GM12878 (cell line): ENCODE results near the gene CAMKMT. TPM values are rescaled to one million over a fixed set of nuclear protein-coding genes. Genes with fewer than 3 reads are reported as not detected.
A peak's percentile ranks its signal among the peaks of the same experiment; 100 is the strongest.

Experiments used
- BACH1 ChIP-seq: fragments of 450-650 bp; IDR thresholded peaks from 2 replicates; pipeline ENCODE4 v1.6.1; 2017; ENCODE audit warnings: mild to moderate bottlenecking, borderline replicate concordance
- BMI1 ChIP-seq: fragments of 450-650 bp; IDR thresholded peaks from 2 replicates; pipeline ENCODE4 v1.6.1; 2016; ENCODE audit warnings: mild to moderate bottlenecking, moderate library complexity, borderline replicate concordance
- CBX5 ChIP-seq: sonication (generic); IDR thresholded peaks from 2 replicates; pipeline ENCODE4 v1.6.1; 2016; ENCODE audit warnings: low read depth, moderate library complexity, mild to moderate bottlenecking, inconsistent platforms
- CHD2 ChIP-seq: IDR thresholded peaks from 2 replicates; pipeline ENCODE4 v1.6.1; 2011; ENCODE audit warnings: low read depth, low read length, improper control_type of control experiment, borderline replicate concordance
- CREB1 ChIP-seq: IDR thresholded peaks from 2 replicates; pipeline ENCODE4 v1.6.1; 2012; ENCODE audit warnings: low read depth, mild to moderate bottlenecking, inconsistent platforms
- EZH2 ChIP-seq: IDR thresholded peaks from 2 replicates; pipeline ENCODE4 v1.6.1; 2012; ENCODE audit warnings: low read depth, mild to moderate bottlenecking, control low read depth, inconsistent platforms, low read length, borderline replicate concordance; ENCODE audit not compliant: control insufficient read depth
- GABPA ChIP-seq: IDR thresholded peaks from 2 replicates; pipeline ENCODE4 v1.6.1; 2014; ENCODE audit warnings: antibody characterized with exemption, low read depth, mild to moderate bottlenecking, inconsistent platforms
- HDAC6 ChIP-seq: fragments of 200-600 bp; sonication (generic); IDR thresholded peaks from one replicate; pipeline ENCODE4 v1.8.0; 2017; ENCODE audit warnings: antibody characterized with exemption; ENCODE audit not compliant: unreplicated experiment
- LARP7 ChIP-seq: fragments of 450-650 bp; IDR thresholded peaks from 2 replicates; pipeline ENCODE4 v1.6.1; 2017; ENCODE audit warnings: mild to moderate bottlenecking
- MYB ChIP-seq: fragments of 150-350 bp; IDR thresholded peaks from 2 replicates; pipeline ENCODE4 v1.6.1; 2014; ENCODE audit warnings: mild to moderate bottlenecking, low read depth, low read length, borderline replicate concordance
- NFYB ChIP-seq: IDR thresholded peaks from 2 replicates; pipeline ENCODE4 v1.6.1; 2011; ENCODE audit warnings: low read depth, mild to moderate bottlenecking, low read length, improper control_type of control experiment, moderate library complexity; ENCODE audit not compliant: insufficient read depth
- PML ChIP-seq: IDR thresholded peaks from 2 replicates; pipeline ENCODE4 v1.6.1; 2012; ENCODE audit warnings: low read length, inconsistent platforms
- POLR2A ChIP-seq: IDR thresholded peaks from 2 replicates; pipeline ENCODE4 v1.6.1; 2011; ENCODE audit warnings: low read depth, mild to moderate bottlenecking, low read length
- RAD21 ChIP-seq: IDR thresholded peaks from 2 replicates; pipeline ENCODE4 v1.6.1; 2011; ENCODE audit warnings: mild to moderate bottlenecking, low read depth, low read length, moderate library complexity; ENCODE audit not compliant: insufficient read depth
- SMARCA5 ChIP-seq: fragments of 450-650 bp; IDR thresholded peaks from 2 replicates; pipeline ENCODE4 v1.6.1; 2017; ENCODE audit warnings: mild to moderate bottlenecking
- USF1 ChIP-seq: IDR thresholded peaks from 2 replicates; pipeline ENCODE4 v1.6.1; 2011; ENCODE audit warnings: borderline replicate concordance, low read depth, mild to moderate bottlenecking, moderate library complexity, mixed read lengths, low read length; ENCODE audit not compliant: insufficient read depth; ENCODE audit errors: extremely low read length
- ZBTB11 ChIP-seq: fragments of 450-650 bp; formaldehyde crosslinking; IDR thresholded peaks from 2 replicates; pipeline ENCODE4 v1.5.0; 2022; ENCODE audit warnings: mild to moderate bottlenecking, missing genetic modification characterization
- ZBTB40 ChIP-seq: fragments of 450-650 bp; IDR thresholded peaks from 2 replicates; pipeline ENCODE4 v1.6.1; 2016; ENCODE audit warnings: mild to moderate bottlenecking, moderate library complexity, borderline replicate concordance
- ZNF217 ChIP-seq: fragments of 450-650 bp; IDR thresholded peaks from 2 replicates; pipeline ENCODE4 v1.6.1; 2017; ENCODE audit warnings: antibody characterized with exemption, mild to moderate bottlenecking
- polyA plus RNA-seq, 11 experiments: library from polyadenylated mRNA; depleted of rRNA in 4 of 11; unstranded in 6 of 11; stranded (reverse) in 5 of 11; fragments of >200 nt; fragmentation: Nextera tagmentation in 4 of 11; fragmentation: Illumina TruSeq in 1 of 11; extraction: Ambion mirVana in 4 of 11; extraction: Trizol in 1 of 11; gene quantifications; 1 replicate in 1 of 11; 2 replicates in 10 of 11; pipeline versions ENCODE4 v1.2.1 to v1.2.3, GENCODE V29; 2011 to 2016; ENCODE audit warnings: inconsistent platforms in 2 of 11, missing spikeins in 2 of 11, low read depth in 1 of 11
- total RNA-seq, 4 experiments: library from RNA; depleted of rRNA in 3 of 4; stranded (reverse); fragments of >200 nt in 3 of 4; fragmentation: Illumina TruSeq in 1 of 4; extraction: Trizol in 1 of 4; gene quantifications; 2 replicates each; pipeline versions ENCODE4 v1.2.1 to v1.2.3, GENCODE V29; 2013 to 2021

The CAMKMT gene
- total and polyA plus RNA-seq, 10 of the 15 experiments (the other 5 are each of a cell fraction or from before 2014, with no cell fraction given): 2.7 to 16.0 (median 11.8) TPM

GRCh38 chr2:44596537-44597320, 235.0 kb downstream of the CAMKMT start (continued):
- TF ChIP-seq ZBTB11 (CRISPR knock-in tag) (no peak), USF1 (no peak), POLR2A (no peak), HDAC6 (no peak), ZNF217 (no peak), RAD21 (no peak), PML (no peak), MYB (no peak), ZBTB40 (no peak), NFYB (no peak), SMARCA5 (no peak), CREB1 (peak; percentile 86), GABPA (no peak), CHD2 (no peak), BMI1 (no peak; the same call in 1 of the 2 replicates), LARP7 (no peak), BACH1 (no peak), CBX5 (no peak), EZH2 (no peak)
